ENCODE measurements around the gene NOL6. TPM values are rescaled to one million over a fixed set of nuclear protein-coding genes. Genes with fewer than 3 reads are reported as not detected.
A peak's percentile ranks its signal among the peaks of the same experiment; 100 is the strongest.

NOL6 gene
- total and polyA plus RNA-seq, 8 donors: 10.7 to 43.6 (median 19.3) TPM

GRCh38 chr9:33442125-33442524, 31.6 kb downstream of the NOL6 start:
- no peak overlapping the region for H3K27ac ChIP-seq
- 88 to 97% (median 89%) methylated on average over 10 to 15 of the region's 15 CpGs for WGBS, 5 donors

DNA sequence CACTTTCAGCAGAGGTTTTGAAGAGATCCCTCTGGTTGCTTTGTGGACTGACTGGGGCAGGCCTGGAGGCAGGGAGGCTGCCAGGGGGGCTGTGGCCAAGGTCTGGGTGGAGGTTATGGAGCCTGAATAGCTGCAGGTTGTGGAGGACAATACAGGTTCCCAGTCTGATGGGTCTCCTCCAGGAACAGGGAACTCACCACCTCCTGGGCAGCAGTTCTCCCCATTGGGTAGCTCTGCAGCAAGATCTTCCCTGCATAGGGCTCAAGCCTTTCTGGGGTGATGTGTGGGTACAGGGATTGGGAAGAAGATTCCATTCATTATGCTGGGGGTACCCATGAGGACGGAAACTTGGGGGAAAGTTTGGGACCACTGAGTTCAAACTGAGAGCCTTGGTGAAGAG, 33.1 kb downstream of the NOL6 start:
- DNase-seq: no peak

More at GRCh38 chr9:33442125-33442524, 31.6 kb downstream of the NOL6 start:
- Histone ChIP-seq H3K27me3 (no peaks in the 10 kb centered on the region), H3K36me3 (peaks cover 0 to 34% (median 23%) of the 10 kb centered on the region in 4 donors), H3K9me3 (no peaks in the 10 kb centered on the region), H3K4me3 (no peak overlapping the region), H3K4me1 (peaks cover 25 to 56% (median 39%) of the 10 kb centered on the region in 4 donors)
- TF ChIP-seq, protein P1, sequence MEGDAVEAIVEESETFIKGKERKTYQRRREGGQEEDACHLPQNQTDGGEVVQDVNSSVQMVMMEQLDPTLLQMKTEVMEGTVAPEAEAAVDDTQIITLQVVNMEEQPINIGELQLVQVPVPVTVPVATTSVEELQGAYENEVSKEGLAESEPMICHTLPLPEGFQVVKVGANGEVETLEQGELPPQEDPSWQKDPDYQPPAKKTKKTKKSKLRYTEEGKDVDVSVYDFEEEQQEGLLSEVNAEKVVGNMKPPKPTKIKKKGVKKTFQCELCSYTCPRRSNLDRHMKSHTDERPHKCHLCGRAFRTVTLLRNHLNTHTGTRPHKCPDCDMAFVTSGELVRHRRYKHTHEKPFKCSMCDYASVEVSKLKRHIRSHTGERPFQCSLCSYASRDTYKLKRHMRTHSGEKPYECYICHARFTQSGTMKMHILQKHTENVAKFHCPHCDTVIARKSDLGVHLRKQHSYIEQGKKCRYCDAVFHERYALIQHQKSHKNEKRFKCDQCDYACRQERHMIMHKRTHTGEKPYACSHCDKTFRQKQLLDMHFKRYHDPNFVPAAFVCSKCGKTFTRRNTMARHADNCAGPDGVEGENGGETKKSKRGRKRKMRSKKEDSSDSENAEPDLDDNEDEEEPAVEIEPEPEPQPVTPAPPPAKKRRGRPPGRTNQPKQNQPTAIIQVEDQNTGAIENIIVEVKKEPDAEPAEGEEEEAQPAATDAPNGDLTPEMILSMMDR (IDR thresholded peaks at IDR 0.05): no peak
- TF ChIP-seq POLR2AphosphoS5 (IDR thresholded peaks at IDR 0.05): no peak
- no peak for TF ChIP-seq POLR2A (IDR thresholded peaks at IDR 0.05)
- no peak for TF ChIP-seq EP300 (IDR thresholded peaks at IDR 0.05)
- intact Hi-C loops (cut with DNase I; ENCODE audit: low total_unique reads): no loop called here
- DNase-seq: no peak

GRCh38 chr9:33440204-33440603, 33.5 kb downstream of the NOL6 start:
- H3K9me3 ChIP-seq: no peaks in the 10 kb centered on the region
- H3K27me3 ChIP-seq: no peaks in the 10 kb centered on the region
- H3K4me1 ChIP-seq: peaks cover 6 to 46% (median 22%) of the 10 kb centered on the region in 4 donors
- no peak overlapping the region for H3K4me3 ChIP-seq
- intact Hi-C loops (cut with DNase I; ENCODE audit: low total_unique reads): no loop called here
- H3K27ac ChIP-seq: no peak overlapping the region
- no peak for TF ChIP-seq EP300 (IDR thresholded peaks at IDR 0.05)
- TF ChIP-seq POLR2AphosphoS5 (IDR thresholded peaks at IDR 0.05): no peak
- TF ChIP-seq, protein P1 (IDR thresholded peaks at IDR 0.05): no peak
- no peak for TF ChIP-seq POLR2A (IDR thresholded peaks at IDR 0.05)
- H3K36me3 ChIP-seq: peaks cover 0 to 34% (median 23%) of the 10 kb centered on the region in 4 donors
- no peak for DNase-seq
- WGBS, 5 donors: 88 to 94% (median 93%) methylated on average over 7 of the region's 7 CpGs

More for the DNA sequence above, 33.1 kb downstream of the NOL6 start:
- Histone ChIP-seq H3K36me3 (peaks cover 0 to 34% (median 23%) of the 10 kb centered on the region in 4 donors), H3K27me3 (no peaks in the 10 kb centered on the region), H3K4me1 (peaks cover 10 to 50% (median 25%) of the 10 kb centered on the region in 4 donors), H3K9me3 (no peaks in the 10 kb centered on the region), H3K27ac (no peak overlapping the region), H3K4me3 (no peak overlapping the region)
- WGBS, 5 donors: 85 to 100% (median 93%) methylated on average over 1 of the region's 1 CpG
- intact Hi-C loops (cut with DNase I; ENCODE audit: low total_unique reads): no loop called here
- TF ChIP-seq EP300 (IDR thresholded peaks at IDR 0.05) (no peak), POLR2A (IDR thresholded peaks at IDR 0.05) (no peak), POLR2AphosphoS5 (IDR thresholded peaks at IDR 0.05) (no peak)
- TF ChIP-seq, protein P1 (IDR thresholded peaks at IDR 0.05): no peak

DNA sequence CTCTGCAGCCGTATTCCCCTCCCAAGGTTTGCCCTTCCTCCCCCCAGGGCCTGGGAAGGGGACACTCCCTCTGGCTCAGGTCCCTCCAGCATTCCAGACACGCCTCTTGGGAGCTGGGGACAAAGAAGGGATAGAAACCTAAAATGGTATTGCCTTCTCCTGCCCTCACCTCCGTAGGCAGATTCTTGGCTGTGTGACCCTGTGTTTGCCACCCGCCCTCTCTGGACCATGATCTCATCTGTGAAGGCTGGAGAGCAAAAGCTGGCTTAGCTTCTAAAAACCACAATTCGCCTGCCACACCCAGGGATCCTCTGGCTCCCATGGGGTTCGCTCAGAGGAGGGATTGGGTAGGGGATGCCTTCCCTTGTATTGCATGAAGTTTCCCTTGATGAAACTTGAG, 34.0 kb downstream of the NOL6 start:
- TF ChIP-seq EP300 (IDR thresholded peaks at IDR 0.05) (no peak), POLR2AphosphoS5 (IDR thresholded peaks at IDR 0.05) (no peak), POLR2A (IDR thresholded peaks at IDR 0.05) (no peak)
- TF ChIP-seq, protein P1 (IDR thresholded peaks at IDR 0.05): no peak
- no peak for DNase-seq
- H3K36me3 ChIP-seq: peaks cover 0 to 34% (median 23%) of the 10 kb centered on the region in 4 donors
- WGBS, 5 donors: 39 to 68% (median 48%) methylated on average over 6 of the region's 6 CpGs
- intact Hi-C loops (cut with DNase I; ENCODE audit: low total_unique reads): no loop called here
- no peaks in the 10 kb centered on the region for H3K27me3 ChIP-seq
- no peaks in the 10 kb centered on the region for H3K9me3 ChIP-seq
- peak overlapping the region in 1 of 5 donors; percentile 0 for H3K27ac ChIP-seq
- H3K4me1 ChIP-seq: peaks cover 1 to 41% (median 20%) of the 10 kb centered on the region in 4 donors
- H3K4me3 ChIP-seq: no peak overlapping the region

Measured in stomach (tissue), 9 donors.